Measurements from ENCODE around the gene PTPN3. TPM values are rescaled to one million over a fixed set of nuclear protein-coding genes. Genes with fewer than 3 reads are reported as not detected.

The PTPN3 gene
- total and polyA plus RNA-seq, 7 experiments from 2014 or later, result 0.89 TPM; not detected in 6

GRCh38 chr9:109466623-109467590 lies 31.2 kb downstream of the PTPN3 start:
- ATAC-seq, result no peak

GRCh38 chr9:109463924-109464625 lies 34.0 kb downstream of the PTPN3 start:
- DNase-seq (peak in 1 of 9 donors; percentile 47), ATAC-seq (no peak)
- Histone ChIP-seq H3K27me3 (ENCODE audit: control insufficient read depth in 2 of 2, insufficient read depth in 2 of 2, low read length in 2 of 2) (no peaks in the 10 kb centered on the region), H3K4me3 (ENCODE audit: low read length) (no peak overlapping the region), H3K36me3 (ENCODE audit: control insufficient read depth in 2 of 3, insufficient read depth in 3 of 3, low read length in 3 of 3) (no peaks in the 10 kb centered on the region), H3K9me3 (ENCODE audit: control insufficient read depth in 2 of 3, low read length in 3 of 3) (no peaks in the 10 kb centered on the region), H3K27ac (ENCODE audit: low read depth, low read length) (no peak overlapping the region), H3K4me1 (ENCODE audit: control insufficient read depth in 2 of 2, insufficient read depth in 2 of 2, low read length in 2 of 2) (no peaks in the 10 kb centered on the region)
- peak overlapping the region in 1 of 10 donors; percentile 55 for H3K4me3 Mint-ChIP-seq
- H3K4me1 Mint-ChIP-seq, result peaks cover 0 to 57% (median 0%) of the 10 kb centered on the region in 7 donors
- peaks cover 0 to 2% (median 0%) of the 10 kb centered on the region in 11 donors for H3K9me3 Mint-ChIP-seq
- ChIA-PET CTCF (no interaction called here), POLR2A (no interaction called here)
- H3K36me3 Mint-ChIP-seq, result peaks cover 0 to 2% (median 0%) of the 10 kb centered on the region in 5 donors
- peak overlapping the region in 1 of 9 donors; percentile 76 for H3K27ac Mint-ChIP-seq
- intact Hi-C loops (cut with micrococcal nuclease), result loop anchor here in 1 of 2 donors (5.0 to 10.0 kb wide), 3 partner anchors 47 to 421 kb away; partner anchors contain the start of gene EPB41L4B
- peaks cover 5 to 38% (median 10%) of the 10 kb centered on the region in 5 donors for H3K27me3 Mint-ChIP-seq

More at GRCh38 chr9:109466623-109467590, 31.2 kb downstream of the PTPN3 start:
- H3K27ac Mint-ChIP-seq, result peak overlapping the region in 1 of 9 donors; percentile 84
- Histone ChIP-seq H3K4me1 (ENCODE audit: control insufficient read depth in 2 of 2, insufficient read depth in 2 of 2, low read length in 2 of 2) (no peaks in the 10 kb centered on the region), H3K36me3 (ENCODE audit: control insufficient read depth in 2 of 3, insufficient read depth in 3 of 3, low read length in 3 of 3) (no peaks in the 10 kb centered on the region), H3K9me3 (ENCODE audit: control insufficient read depth in 2 of 3, low read length in 3 of 3) (no peaks in the 10 kb centered on the region), H3K27me3 (ENCODE audit: control insufficient read depth in 2 of 2, insufficient read depth in 2 of 2, low read length in 2 of 2) (no peaks in the 10 kb centered on the region), H3K27ac (ENCODE audit: low read depth, low read length) (no peak overlapping the region), H3K4me3 (ENCODE audit: low read length) (no peak overlapping the region)
- POLR2A ChIA-PET, result no interaction called here
- intact Hi-C loops (cut with micrococcal nuclease), result loop anchor here (5.0 to 10.0 kb wide), 3 partner anchors 142 to 418 kb away; partner anchors contain the start of gene EPB41L4B (in 1 of the 2)
- DNase-seq, result no peak
- peaks cover 0 to 2% (median 0%) of the 10 kb centered on the region in 5 donors for H3K36me3 Mint-ChIP-seq
- peaks cover 0 to 55% (median 0%) of the 10 kb centered on the region in 7 donors for H3K4me1 Mint-ChIP-seq
- peak overlapping the region in 1 of 10 donors; percentile 4 for H3K4me3 Mint-ChIP-seq
- H3K27me3 Mint-ChIP-seq, result peaks cover 0 to 44% (median 6%) of the 10 kb centered on the region in 5 donors
- H3K9me3 Mint-ChIP-seq, result peaks cover 0 to 2% (median 0%) of the 10 kb centered on the region in 11 donors
- CTCF ChIA-PET, result no interaction called here

- Histone ChIP-seq H3K4me3 (ENCODE audit: low read length) (no peak overlapping the region), H3K4me1 (ENCODE audit: control insufficient read depth in 2 of 2, insufficient read depth in 2 of 2, low read length in 2 of 2) (no peaks in the 10 kb centered on the region), H3K27me3 (ENCODE audit: control insufficient read depth in 2 of 2, insufficient read depth in 2 of 2, low read length in 2 of 2) (no peaks in the 10 kb centered on the region), H3K9me3 (ENCODE audit: control insufficient read depth in 2 of 3, low read length in 3 of 3) (no peaks in the 10 kb centered on the region), H3K27ac (ENCODE audit: low read depth, low read length) (no peak overlapping the region), H3K36me3 (ENCODE audit: control insufficient read depth in 2 of 3, insufficient read depth in 3 of 3, low read length in 3 of 3) (no peaks in the 10 kb centered on the region)
- Mint-ChIP-seq H3K36me3 (peaks cover 0 to 2% (median 0%) of the 10 kb centered on the region in 5 donors), H3K27me3 (peaks cover 13 to 42% (median 20%) of the 10 kb centered on the region in 5 donors), H3K4me1 (peaks cover 0 to 44% (median 0%) of the 10 kb centered on the region in 7 donors), H3K9me3 (peaks cover 0 to 2% (median 0%) of the 10 kb centered on the region in 11 donors), H3K27ac (no peak overlapping the region), H3K4me3 (no peak overlapping the region)
- POLR2A ChIA-PET, result no interaction called here
- intact Hi-C loops (cut with micrococcal nuclease), result loop anchor here in 1 of 2 donors (5.0 to 10.0 kb wide), 3 partner anchors 43 to 424 kb away; partner anchors contain the start of gene EPB41L4B
- no peak for ATAC-seq
- CTCF ChIA-PET, result no interaction called here
- DNase-seq, result no peak
Observed at GRCh38 chr9:109460576-109460975, 37.5 kb downstream of the PTPN3 start.

- ATAC-seq, result no peak
- Histone ChIP-seq H3K27me3 (ENCODE audit: control insufficient read depth in 2 of 2, insufficient read depth in 2 of 2, low read length in 2 of 2) (no peaks in the 10 kb centered on the region), H3K4me1 (ENCODE audit: control insufficient read depth in 2 of 2, insufficient read depth in 2 of 2, low read length in 2 of 2) (no peaks in the 10 kb centered on the region), H3K9me3 (ENCODE audit: control insufficient read depth in 2 of 3, low read length in 3 of 3) (no peaks in the 10 kb centered on the region), H3K4me3 (ENCODE audit: low read length) (no peak overlapping the region), H3K36me3 (ENCODE audit: control insufficient read depth in 2 of 3, insufficient read depth in 3 of 3, low read length in 3 of 3) (no peaks in the 10 kb centered on the region), H3K27ac (ENCODE audit: low read depth, low read length) (no peak overlapping the region)
- peaks cover 0 to 39% (median 0%) of the 10 kb centered on the region in 7 donors for H3K4me1 Mint-ChIP-seq
- no peaks in the 10 kb centered on the region for H3K36me3 Mint-ChIP-seq
- intact Hi-C loops (cut with micrococcal nuclease), result no loop called here
- no peak for DNase-seq
- POLR2A ChIA-PET, result no interaction called here
- peaks cover 0 to 2% (median 0%) of the 10 kb centered on the region in 11 donors for H3K9me3 Mint-ChIP-seq
- H3K27me3 Mint-ChIP-seq, result peaks cover 15 to 41% (median 25%) of the 10 kb centered on the region in 5 donors
- H3K4me3 Mint-ChIP-seq, result no peak overlapping the region
- H3K27ac Mint-ChIP-seq, result no peak overlapping the region
- CTCF ChIA-PET, result no interaction called here
Observed at GRCh38 chr9:109459423-109459822, 38.7 kb downstream of the PTPN3 start.

- no peaks in the 10 kb centered on the region for H3K9me3 ChIP-seq (ENCODE audit: control insufficient read depth in 2 of 3, low read length in 3 of 3)
- Mint-ChIP-seq H3K27me3 (peaks cover 15 to 45% (median 25%) of the 10 kb centered on the region in 5 donors), H3K27ac (no peak overlapping the region), H3K4me1 (peaks cover 0 to 32% (median 0%) of the 10 kb centered on the region in 7 donors), H3K4me3 (no peak overlapping the region), H3K36me3 (no peaks in the 10 kb centered on the region), H3K9me3 (peaks cover 0 to 2% (median 0%) of the 10 kb centered on the region in 11 donors)
- H3K4me1 ChIP-seq (ENCODE audit: control insufficient read depth in 2 of 2, insufficient read depth in 2 of 2, low read length in 2 of 2), result no peaks in the 10 kb centered on the region
- CTCF ChIA-PET, result no interaction called here
- no peaks in the 10 kb centered on the region for H3K27me3 ChIP-seq (ENCODE audit: control insufficient read depth in 2 of 2, insufficient read depth in 2 of 2, low read length in 2 of 2)
- POLR2A ChIA-PET, result no interaction called here
- intact Hi-C loops (cut with micrococcal nuclease), result no loop called here
- no peak for ATAC-seq
- no peak for DNase-seq
- no peak overlapping the region for H3K4me3 ChIP-seq (ENCODE audit: low read length)
- H3K27ac ChIP-seq (ENCODE audit: low read depth, low read length), result no peak overlapping the region
- H3K36me3 ChIP-seq (ENCODE audit: control insufficient read depth in 2 of 3, insufficient read depth in 3 of 3, low read length in 3 of 3), result no peaks in the 10 kb centered on the region
Observed at GRCh38 chr9:109458453-109459211, 39.5 kb downstream of the PTPN3 start.

- Histone ChIP-seq H3K27me3 (ENCODE audit: control insufficient read depth in 2 of 2, insufficient read depth in 2 of 2, low read length in 2 of 2) (no peaks in the 10 kb centered on the region), H3K27ac (ENCODE audit: low read depth, low read length) (no peak overlapping the region), H3K36me3 (ENCODE audit: control insufficient read depth in 2 of 3, insufficient read depth in 3 of 3, low read length in 3 of 3) (no peaks in the 10 kb centered on the region), H3K4me1 (ENCODE audit: control insufficient read depth in 2 of 2, insufficient read depth in 2 of 2, low read length in 2 of 2) (no peaks in the 10 kb centered on the region), H3K4me3 (ENCODE audit: low read length) (no peak overlapping the region), H3K9me3 (ENCODE audit: control insufficient read depth in 2 of 3, low read length in 3 of 3) (no peaks in the 10 kb centered on the region)
- no peak overlapping the region for H3K4me3 Mint-ChIP-seq
- DNase-seq (no peak), ATAC-seq (no peak)
- H3K4me1 Mint-ChIP-seq, result peaks cover 0 to 24% (median 0%) of the 10 kb centered on the region in 7 donors
- ChIA-PET CTCF (no interaction called here), POLR2A (no interaction called here)
- H3K27ac Mint-ChIP-seq, result no peak overlapping the region
- intact Hi-C loops (cut with micrococcal nuclease), result no loop called here
- H3K36me3 Mint-ChIP-seq, result no peaks in the 10 kb centered on the region
- no peaks in the 10 kb centered on the region for H3K9me3 Mint-ChIP-seq
- H3K27me3 Mint-ChIP-seq, result peaks cover 18 to 36% (median 25%) of the 10 kb centered on the region in 5 donors
Observed at GRCh38 chr9:109456811-109457210, 41.3 kb downstream of the PTPN3 start.

Data from naive thymus-derived CD4-positive, alpha-beta T cell (primary cell).